ENCODE measurements around the gene ENTPD6. TPM values are rescaled to one million over a fixed set of nuclear protein-coding genes. Genes with fewer than 3 reads are reported as not detected.

Gene ENTPD6
- total RNA-seq, 1 experiment from 2014 or later: 80.4 TPM

DNA sequence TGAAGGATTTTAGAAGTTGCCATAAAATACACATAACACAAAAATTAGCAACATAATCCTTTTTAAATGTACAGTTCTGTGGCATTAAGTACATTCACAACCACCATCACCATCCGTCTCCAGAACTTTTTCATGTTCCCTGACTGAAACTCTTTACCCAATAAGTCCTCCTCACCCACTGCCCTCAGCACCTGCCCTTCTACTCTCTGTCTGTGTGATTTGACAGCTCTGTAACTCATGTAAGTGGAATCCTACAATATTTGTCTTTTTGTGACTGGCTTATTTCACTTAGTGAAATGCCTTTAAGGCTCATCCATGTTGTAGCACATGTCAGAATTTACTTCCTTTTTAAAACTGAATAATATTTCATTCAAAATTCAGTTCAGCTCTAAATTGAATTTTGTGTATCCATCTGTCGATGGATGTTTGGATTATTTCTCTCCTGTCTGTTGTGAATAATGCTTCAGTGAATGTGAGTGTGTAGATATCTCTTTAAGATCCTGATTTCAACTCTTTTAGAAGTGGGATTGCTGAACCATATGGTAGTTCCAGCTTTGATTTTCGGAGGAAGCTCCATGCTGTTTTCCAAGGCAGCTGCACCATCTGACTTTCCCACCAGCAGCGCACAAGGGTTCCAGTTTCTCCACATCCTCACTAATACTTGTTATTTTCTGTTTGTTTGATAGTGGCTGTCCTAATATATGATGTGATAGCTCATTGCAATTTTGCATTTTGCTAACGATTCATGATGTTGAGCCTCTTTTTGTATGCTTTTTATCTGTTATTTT, 4.2 kb downstream of the ENTPD6 start:
- Histone ChIP-seq H2AFZ (no peak overlapping the region), H3K9me3 (ENCODE audit: insufficient read depth, low read depth) (no peaks in the 10 kb centered on the region), H3F3A (ENCODE audit: insufficient read depth, low read depth) (no peaks in the 10 kb centered on the region; the same call in 1 of the 2 replicates), H3K27ac (no peak overlapping the region), H3K9me2 (ENCODE audit: insufficient read depth) (no peaks in the 10 kb centered on the region), H3K4me3 (no peak overlapping the region), H3K4me2 (peak overlapping the region; percentile 13; the same call in 1 of the 2 replicates), H3K27me3 (ENCODE audit: insufficient read depth, low read depth) (no peaks in the 10 kb centered on the region), H3K79me2 (ENCODE audit: low read depth) (peaks cover 89% of the 10 kb centered on the region), H4K20me1 (ENCODE audit: insufficient read depth) (peaks cover 5% of the 10 kb centered on the region), H3K4me1 (replicated peaks; ENCODE audit: insufficient read depth) (peaks cover 16% of the 10 kb centered on the region), H3K36me3 (ENCODE audit: low read depth) (peaks cover 34% of the 10 kb centered on the region; the same call in 1 of the 2 replicates)
- intact Hi-C loops (cut with micrococcal nuclease; ENCODE audit: unreplicated experiment): loop anchor here (5.0 kb wide), 1 partner anchor 207 kb away; the partner anchor contains the start of gene APMAP
- ChIA-PET POLR2A (ENCODE audit: unreplicated experiment) (interaction anchor here (0.7 kb wide), 1 partner anchor 24 kb away, joined by 5 read pairs; no protein-coding TSS in a partner anchor), CTCF (interaction anchor here (1.2 kb wide), 1 partner anchor 48 kb away, joined by 3 read pairs; the partner anchor contains the start of gene PYGB)
- TF ChIP-seq EZH2 (IDR thresholded peaks at IDR 0.05; ENCODE audit: low read depth): no peak
- TF ChIP-seq, protein P1, sequence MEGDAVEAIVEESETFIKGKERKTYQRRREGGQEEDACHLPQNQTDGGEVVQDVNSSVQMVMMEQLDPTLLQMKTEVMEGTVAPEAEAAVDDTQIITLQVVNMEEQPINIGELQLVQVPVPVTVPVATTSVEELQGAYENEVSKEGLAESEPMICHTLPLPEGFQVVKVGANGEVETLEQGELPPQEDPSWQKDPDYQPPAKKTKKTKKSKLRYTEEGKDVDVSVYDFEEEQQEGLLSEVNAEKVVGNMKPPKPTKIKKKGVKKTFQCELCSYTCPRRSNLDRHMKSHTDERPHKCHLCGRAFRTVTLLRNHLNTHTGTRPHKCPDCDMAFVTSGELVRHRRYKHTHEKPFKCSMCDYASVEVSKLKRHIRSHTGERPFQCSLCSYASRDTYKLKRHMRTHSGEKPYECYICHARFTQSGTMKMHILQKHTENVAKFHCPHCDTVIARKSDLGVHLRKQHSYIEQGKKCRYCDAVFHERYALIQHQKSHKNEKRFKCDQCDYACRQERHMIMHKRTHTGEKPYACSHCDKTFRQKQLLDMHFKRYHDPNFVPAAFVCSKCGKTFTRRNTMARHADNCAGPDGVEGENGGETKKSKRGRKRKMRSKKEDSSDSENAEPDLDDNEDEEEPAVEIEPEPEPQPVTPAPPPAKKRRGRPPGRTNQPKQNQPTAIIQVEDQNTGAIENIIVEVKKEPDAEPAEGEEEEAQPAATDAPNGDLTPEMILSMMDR (conservative IDR thresholded peaks at IDR 0.05): no peak
- BruUV-seq (replicated peaks): no TSS peak
- no peak for DNase-seq

DNA sequence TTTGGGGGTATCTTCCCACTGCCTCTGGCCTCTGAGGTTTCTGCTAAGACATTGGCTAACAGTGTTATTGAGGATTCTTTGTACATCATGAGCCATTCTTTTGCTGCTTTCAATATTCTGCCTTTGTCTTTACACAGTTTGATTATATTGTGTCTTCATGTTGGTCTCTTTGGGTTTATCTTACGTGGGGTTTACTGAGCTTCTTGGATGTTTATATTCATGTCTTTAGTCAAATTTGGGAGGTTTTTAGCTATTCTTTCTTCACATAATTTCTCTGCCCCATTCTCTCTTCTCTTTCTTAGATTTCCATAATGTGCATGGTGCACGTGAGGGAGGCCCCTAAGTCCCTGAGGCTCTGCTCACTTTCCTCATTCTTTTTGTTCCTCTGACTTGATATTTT, 7.6 kb downstream of the ENTPD6 start:
- BruUV-seq (replicated peaks): no TSS peak
- POLR2A ChIA-PET (ENCODE audit: unreplicated experiment): no interaction called here
- H4K20me1 ChIP-seq (ENCODE audit: insufficient read depth): peaks cover 5% of the 10 kb centered on the region; the same call in 1 of the 2 replicates

DNA sequence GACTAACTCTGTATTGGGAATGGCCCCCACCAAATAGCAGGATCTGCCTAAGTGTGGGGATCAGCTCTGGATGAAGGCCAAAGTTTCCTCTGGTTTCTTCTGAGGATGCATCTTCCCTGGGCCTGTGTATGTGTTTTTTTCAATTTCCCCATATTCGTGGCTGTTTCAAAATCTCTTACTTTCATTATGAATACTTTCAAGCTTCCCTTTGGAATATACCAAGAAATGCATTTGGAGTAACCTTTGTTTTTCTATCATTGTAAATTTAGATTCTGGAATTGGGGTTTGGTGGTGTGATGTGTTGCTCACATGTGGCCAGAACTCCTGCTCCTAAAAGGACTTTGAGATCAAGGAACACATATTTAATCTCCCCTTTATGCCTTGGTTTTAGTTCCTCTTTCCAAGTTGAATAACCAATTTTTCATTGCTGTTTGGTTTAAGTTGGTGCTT, 8.4 kb downstream of the ENTPD6 start:
- H3K4me1 ChIP-seq (replicated peaks; ENCODE audit: insufficient read depth): no peaks in the 10 kb centered on the region
- ChIA-PET CTCF (no interaction called here), POLR2A (ENCODE audit: unreplicated experiment) (interaction anchor here (0.5 kb wide), 1 partner anchor 176 kb away, joined by 20 read pairs; no protein-coding TSS in a partner anchor)
- H3K4me2 ChIP-seq: no peak overlapping the region
- H3K27ac ChIP-seq: no peak overlapping the region
- H3F3A ChIP-seq (ENCODE audit: insufficient read depth, low read depth): no peaks in the 10 kb centered on the region; the same call in 1 of the 2 replicates
- peaks cover 69% of the 10 kb centered on the region for H3K79me2 ChIP-seq (ENCODE audit: low read depth)
- peaks cover 26% of the 10 kb centered on the region; the same call in 1 of the 2 replicates for H3K36me3 ChIP-seq (ENCODE audit: low read depth)
- H2AFZ ChIP-seq: no peak overlapping the region
- no peak overlapping the region for H3K4me3 ChIP-seq
- H3K9me3 ChIP-seq (ENCODE audit: insufficient read depth, low read depth): no peaks in the 10 kb centered on the region
- H3K27me3 ChIP-seq (ENCODE audit: insufficient read depth, low read depth): no peaks in the 10 kb centered on the region
- peaks cover 5% of the 10 kb centered on the region; the same call in 1 of the 2 replicates for H4K20me1 ChIP-seq (ENCODE audit: insufficient read depth)
- intact Hi-C loops (cut with micrococcal nuclease; ENCODE audit: unreplicated experiment): no loop called here
- TF ChIP-seq EZH2 (IDR thresholded peaks at IDR 0.05; ENCODE audit: low read depth): no peak
- TF ChIP-seq, protein P1 (conservative IDR thresholded peaks at IDR 0.05): no peak
- DNase-seq: no peak
- no TSS peak for BruUV-seq (replicated peaks)
- H3K9me2 ChIP-seq (ENCODE audit: insufficient read depth): no peaks in the 10 kb centered on the region

More for the DNA sequence above, 7.6 kb downstream of the ENTPD6 start:
- Histone ChIP-seq H3F3A (ENCODE audit: insufficient read depth, low read depth) (no peaks in the 10 kb centered on the region; the same call in 1 of the 2 replicates), H3K79me2 (ENCODE audit: low read depth) (peaks cover 77% of the 10 kb centered on the region), H3K4me3 (no peak overlapping the region), H3K4me1 (replicated peaks; ENCODE audit: insufficient read depth) (no peaks in the 10 kb centered on the region), H3K27me3 (ENCODE audit: insufficient read depth, low read depth) (no peaks in the 10 kb centered on the region), H3K9me2 (ENCODE audit: insufficient read depth) (no peaks in the 10 kb centered on the region), H3K9me3 (ENCODE audit: insufficient read depth, low read depth) (no peaks in the 10 kb centered on the region), H3K4me2 (no peak overlapping the region), H3K36me3 (ENCODE audit: low read depth) (peaks cover 26% of the 10 kb centered on the region; the same call in 1 of the 2 replicates), H2AFZ (no peak overlapping the region), H3K27ac (no peak overlapping the region)
- intact Hi-C loops (cut with micrococcal nuclease; ENCODE audit: unreplicated experiment): no loop called here
- TF ChIP-seq, protein P1 (conservative IDR thresholded peaks at IDR 0.05): no peak
- no peak for TF ChIP-seq EZH2 (IDR thresholded peaks at IDR 0.05; ENCODE audit: low read depth)
- DNase-seq: no peak
- CTCF ChIA-PET: no interaction called here

Data from PC-9 (cell line).